ENCODE data around the gene SNX6. TPM values are rescaled to one million over a fixed set of nuclear protein-coding genes. Genes with fewer than 3 reads are reported as not detected.

SNX6 gene
- total RNA-seq, 1 donor from 2014 or later: 73.4 TPM

DNA sequence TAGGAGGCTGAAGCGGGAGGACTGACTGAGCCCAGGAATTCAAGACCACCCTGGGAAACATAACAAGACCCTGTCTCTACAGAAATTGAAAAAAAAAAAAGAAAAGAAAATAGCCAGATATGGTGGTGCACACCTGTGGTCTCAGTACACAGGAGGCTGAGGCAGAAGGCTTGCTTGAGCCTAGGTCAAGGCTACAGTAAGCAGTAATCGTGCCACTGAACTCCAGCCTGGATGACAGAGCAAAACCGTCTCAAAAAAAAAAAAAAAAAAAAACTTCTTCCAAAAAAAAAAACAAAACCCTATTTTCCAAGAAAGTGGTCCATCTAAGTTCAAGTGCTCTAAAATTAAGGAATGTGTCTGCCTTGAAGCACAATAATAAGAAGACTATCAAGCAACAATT is 19.8 kb downstream of the SNX6 start:
- Mint-ChIP-seq H3K27ac (peak overlapping the region; percentile 67), H3K36me3 (ENCODE audit: insufficient read depth) (peaks cover 15% of the 10 kb centered on the region), H3K4me1 (ENCODE audit: low read depth) (no peaks in the 10 kb centered on the region), H3K4me3 (ENCODE audit: low read depth) (no peak overlapping the region), H3K9me3 (ENCODE audit: low read depth) (no peaks in the 10 kb centered on the region), H3K27me3 (no peaks in the 10 kb centered on the region)
- TF ChIP-seq, protein P1, sequence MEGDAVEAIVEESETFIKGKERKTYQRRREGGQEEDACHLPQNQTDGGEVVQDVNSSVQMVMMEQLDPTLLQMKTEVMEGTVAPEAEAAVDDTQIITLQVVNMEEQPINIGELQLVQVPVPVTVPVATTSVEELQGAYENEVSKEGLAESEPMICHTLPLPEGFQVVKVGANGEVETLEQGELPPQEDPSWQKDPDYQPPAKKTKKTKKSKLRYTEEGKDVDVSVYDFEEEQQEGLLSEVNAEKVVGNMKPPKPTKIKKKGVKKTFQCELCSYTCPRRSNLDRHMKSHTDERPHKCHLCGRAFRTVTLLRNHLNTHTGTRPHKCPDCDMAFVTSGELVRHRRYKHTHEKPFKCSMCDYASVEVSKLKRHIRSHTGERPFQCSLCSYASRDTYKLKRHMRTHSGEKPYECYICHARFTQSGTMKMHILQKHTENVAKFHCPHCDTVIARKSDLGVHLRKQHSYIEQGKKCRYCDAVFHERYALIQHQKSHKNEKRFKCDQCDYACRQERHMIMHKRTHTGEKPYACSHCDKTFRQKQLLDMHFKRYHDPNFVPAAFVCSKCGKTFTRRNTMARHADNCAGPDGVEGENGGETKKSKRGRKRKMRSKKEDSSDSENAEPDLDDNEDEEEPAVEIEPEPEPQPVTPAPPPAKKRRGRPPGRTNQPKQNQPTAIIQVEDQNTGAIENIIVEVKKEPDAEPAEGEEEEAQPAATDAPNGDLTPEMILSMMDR (IDR thresholded peaks at IDR 0.05; ENCODE audit: unreplicated experiment): no peak
- DNase-seq (ENCODE audit: low spot score, unreplicated experiment): no peak

DNA sequence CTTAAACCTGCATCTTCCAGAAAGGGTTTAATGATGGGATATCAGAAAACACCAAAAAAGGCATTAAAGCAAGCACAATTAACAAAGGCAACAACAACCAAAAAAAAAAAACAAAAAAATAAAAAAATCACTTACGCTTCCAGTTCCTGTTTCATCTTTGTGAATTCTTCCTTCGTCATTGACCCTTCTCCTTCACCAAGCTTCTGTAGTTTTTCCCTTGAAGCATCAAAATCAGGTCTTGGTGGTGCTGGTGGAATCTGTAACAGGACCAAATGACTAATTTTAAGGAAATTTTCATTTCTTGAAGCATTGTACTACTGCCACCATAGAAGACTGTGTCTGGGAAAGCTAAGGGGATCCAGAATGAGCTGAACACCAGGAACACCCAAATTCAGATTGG is 24.5 kb downstream of the SNX6 start:
- no peaks in the 10 kb centered on the region for H3K9me3 Mint-ChIP-seq (ENCODE audit: low read depth)
- H3K27ac Mint-ChIP-seq: no peak overlapping the region
- H3K27me3 Mint-ChIP-seq: no peaks in the 10 kb centered on the region
- H3K4me1 Mint-ChIP-seq (ENCODE audit: low read depth): no peaks in the 10 kb centered on the region
- TF ChIP-seq, protein P1 (IDR thresholded peaks at IDR 0.05; ENCODE audit: unreplicated experiment): no peak
- no peak overlapping the region for H3K4me3 Mint-ChIP-seq (ENCODE audit: low read depth)
- H3K36me3 Mint-ChIP-seq (ENCODE audit: insufficient read depth): peaks cover 24% of the 10 kb centered on the region
- no peak for DNase-seq (ENCODE audit: low spot score, unreplicated experiment)

DNA sequence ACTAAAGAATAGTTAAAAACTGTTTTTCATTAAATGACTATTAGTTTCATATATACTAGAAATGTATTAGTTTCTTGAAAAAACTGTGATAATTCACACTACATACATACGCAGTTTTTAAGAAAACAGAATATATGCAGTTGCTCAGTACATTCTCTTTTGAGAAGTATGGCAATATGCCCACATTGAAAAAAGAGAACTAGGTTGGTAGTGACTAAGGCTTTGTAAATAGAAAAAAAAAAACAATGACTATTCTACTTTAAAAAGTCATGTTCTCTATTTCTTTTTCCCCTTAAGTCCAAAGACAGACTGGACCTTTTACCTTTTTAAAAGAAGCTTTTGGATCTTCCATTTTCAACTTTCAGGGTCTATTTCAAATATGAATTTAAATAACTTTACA is 25.0 kb downstream of the SNX6 start:
- H3K4me1 Mint-ChIP-seq (ENCODE audit: low read depth): no peaks in the 10 kb centered on the region
- H3K9me3 Mint-ChIP-seq (ENCODE audit: low read depth): no peaks in the 10 kb centered on the region
- peaks cover 24% of the 10 kb centered on the region for H3K36me3 Mint-ChIP-seq (ENCODE audit: insufficient read depth)
- no peak overlapping the region for H3K4me3 Mint-ChIP-seq (ENCODE audit: low read depth)
- no peak for DNase-seq (ENCODE audit: low spot score, unreplicated experiment)
- no peak overlapping the region for H3K27ac Mint-ChIP-seq
- H3K27me3 Mint-ChIP-seq: no peaks in the 10 kb centered on the region
- TF ChIP-seq, protein P1 (IDR thresholded peaks at IDR 0.05; ENCODE audit: unreplicated experiment): no peak

DNA sequence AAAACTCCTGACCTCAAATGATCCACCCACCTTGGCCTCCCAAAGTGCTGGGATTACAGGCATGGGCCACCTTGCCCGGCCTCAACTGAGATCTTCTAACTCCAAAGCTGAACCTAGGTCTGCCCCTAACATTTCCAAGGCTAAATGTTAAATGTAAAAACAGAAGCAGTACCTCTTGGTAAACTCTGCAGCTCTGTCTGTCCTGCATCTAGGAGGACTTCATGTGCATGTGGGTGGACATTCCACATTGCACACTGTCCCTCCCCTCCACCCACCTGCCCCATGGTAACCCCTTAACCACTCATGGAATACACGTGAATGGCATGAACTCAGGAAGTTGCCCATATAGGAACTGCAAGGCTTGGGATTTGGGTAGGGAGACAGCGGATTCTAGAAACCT is 33.1 kb downstream of the SNX6 start:
- TF ChIP-seq, protein P1 (IDR thresholded peaks at IDR 0.05; ENCODE audit: unreplicated experiment): no peak
- H3K27me3 Mint-ChIP-seq: no peaks in the 10 kb centered on the region
- peak overlapping the region; percentile 24 for H3K27ac Mint-ChIP-seq
- H3K4me1 Mint-ChIP-seq (ENCODE audit: low read depth): no peaks in the 10 kb centered on the region
- no peak for DNase-seq (ENCODE audit: low spot score, unreplicated experiment)
- H3K36me3 Mint-ChIP-seq (ENCODE audit: insufficient read depth): peaks cover 27% of the 10 kb centered on the region
- no peak overlapping the region for H3K4me3 Mint-ChIP-seq (ENCODE audit: low read depth)
- no peaks in the 10 kb centered on the region for H3K9me3 Mint-ChIP-seq (ENCODE audit: low read depth)

DNA sequence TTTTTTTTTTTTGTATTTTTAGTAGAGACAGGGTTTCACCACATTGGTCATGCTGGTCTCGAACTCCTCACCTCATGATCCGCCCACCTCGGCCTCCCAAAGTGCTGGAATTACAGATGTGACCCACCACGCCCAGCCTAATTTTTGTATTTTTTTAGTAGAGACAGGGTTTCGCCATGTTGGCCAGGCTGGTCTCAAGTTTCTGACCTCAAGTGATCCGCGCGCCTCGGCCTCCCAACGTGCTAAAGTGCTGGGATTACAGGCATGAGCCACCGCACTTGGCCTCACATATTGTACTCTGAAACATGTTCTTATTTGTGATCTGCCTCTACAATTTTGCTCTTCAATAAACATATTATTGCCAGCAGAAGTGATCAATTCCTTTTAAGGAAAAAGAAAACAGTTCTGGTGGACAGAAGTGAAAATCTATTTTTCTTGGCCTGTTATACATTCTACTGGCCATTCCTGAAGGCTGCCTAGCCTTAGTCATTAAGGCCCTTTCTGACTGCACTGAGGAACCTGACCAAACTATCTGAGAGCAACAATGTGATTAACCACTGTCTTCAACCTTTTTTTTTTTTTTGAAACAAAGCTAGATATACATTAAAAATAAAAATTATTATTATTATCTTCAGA is 36.1 kb downstream of the SNX6 start:
- DNase-seq (ENCODE audit: low spot score, unreplicated experiment): no peak
- TF ChIP-seq, protein P1 (IDR thresholded peaks at IDR 0.05; ENCODE audit: unreplicated experiment): no peak
- Mint-ChIP-seq H3K4me1 (ENCODE audit: low read depth) (no peaks in the 10 kb centered on the region), H3K36me3 (ENCODE audit: insufficient read depth) (peaks cover 39% of the 10 kb centered on the region), H3K9me3 (ENCODE audit: low read depth) (no peaks in the 10 kb centered on the region), H3K27me3 (no peaks in the 10 kb centered on the region), H3K4me3 (ENCODE audit: low read depth) (no peak overlapping the region), H3K27ac (no peak overlapping the region)

Measured in progenitor cell of endocrine pancreas (in vitro differentiated cells).